HCT116 (cell line): Measurements from ENCODE around the gene ZNF133. TPM values are rescaled to one million over a fixed set of nuclear protein-coding genes. Genes with fewer than 3 reads are reported as not detected.

Experiments
- ATAC-seq: fragments of 200-7000 bp; cut with Tn5 transposase; 2 replicates; pipeline ENCODE4 v1.9.1; 2020; ENCODE audit warnings: mild to moderate bottlenecking, moderate library complexity
- BruUV-seq: library from RNA; stranded (reverse); fragments of 400-500 nt; replicated peaks from 2 replicates; lab custom pipeline; 2021; lab: Mats Ljungman, UMichigan
- CTCF ChIA-PET: fragments of 300-600 bp; sonication (Branson Sonifier 250); formaldehyde crosslinking; loops from one replicate; lab custom pipeline; 2021; ENCODE audit warnings: antibody characterized with exemption; lab: Charles Lee
- POLR2A ChIA-PET: fragments of 300-600, 350-600 bp; sonication (Branson Sonifier 250); formaldehyde crosslinking; loops from one replicate; lab custom pipeline; 2021; ENCODE audit warnings: antibody characterized with exemption; lab: Charles Lee
- RAD21 ChIA-PET, 2 experiments: fragments of 300-600 bp; sonication (Branson Sonifier 250); formaldehyde crosslinking; loops; one replicate each; lab custom pipeline; 2023; ENCODE audit warnings: low total read pairs in 2 of 2; ENCODE audit not compliant: uncharacterized antibody in 2 of 2, unreplicated experiment in 2 of 2, low non-redundant PET in 1 of 2; lab: Charles Lee
- DNase-seq: peaks from one replicate; pipeline ENCODE4 v3.0.0-alpha.2; 2010; ENCODE audit warnings: low read depth, low spot score
- H2AFZ ChIP-seq: fragments of 200-600 bp; shearing (Covaris generic), sonication (generic); 2 replicates; pipeline ENCODE4 v1.6.1; 2017; ENCODE audit warnings: low read depth, mixed run types, mixed read lengths, antibody characterized with exemption, low read length; ENCODE audit not compliant: poor library complexity, severe bottlenecking
- H3K27ac ChIP-seq: 2 replicates; pipeline ENCODE4 v1.5.1; 2012; ENCODE audit warnings: low read depth, low read length
- H3K27me3 ChIP-seq: fragments of 200-600 bp; sonication (generic); 2 replicates; pipeline ENCODE4 v1.6.1; 2016; ENCODE audit warnings: mixed run types, low read length, mixed read lengths; ENCODE audit not compliant: insufficient read depth
- H3K36me3 ChIP-seq, 2 experiments: fragments of 200-500 bp in 1 of 2; fragments of 200-600 bp in 1 of 2; sonication (Bioruptor generic) in 1 of 2; sonication (generic) in 1 of 2; 2 replicates each; pipeline versions ENCODE4 v1.5.1 to v1.6.1; 2014 to 2016; ENCODE audit warnings: low read length in 2 of 2, inconsistent platforms in 1 of 2, mixed read lengths in 1 of 2, mixed run types in 1 of 2; ENCODE audit not compliant: insufficient read depth in 2 of 2, control insufficient read depth in 1 of 2
- H3K4me1 ChIP-seq, 2 experiments: fragments of 200-600 bp in 1 of 2; sonication (generic) in 1 of 2; 2 replicates each; pipeline versions ENCODE4 v1.5.1 to v1.6.1; 2012 to 2017; ENCODE audit warnings: low read length in 2 of 2, inconsistent platforms in 1 of 2, mild to moderate bottlenecking in 1 of 2, mixed read lengths in 1 of 2, mixed run types in 1 of 2, moderate library complexity in 1 of 2; ENCODE audit not compliant: insufficient read depth in 2 of 2, control insufficient read depth in 1 of 2
- H3K4me2 ChIP-seq: fragments of 200-600 bp; sonication (generic); 2 replicates; pipeline ENCODE4 v1.6.1; 2017; ENCODE audit warnings: mixed run types, low read length, mixed read lengths
- H3K4me3 ChIP-seq, 2 experiments: fragments of 200-600 bp in 1 of 2; sonication (generic) in 1 of 2; replicated peaks in 1 of 2; 2 replicates each; pipeline ENCODE4 v1.5.1; 2011 to 2016; ENCODE audit warnings: low read length in 2 of 2, control low read depth in 1 of 2, low read depth in 1 of 2, mild to moderate bottlenecking in 1 of 2, mixed read lengths in 1 of 2, mixed run types in 1 of 2
- H3K79me2 ChIP-seq: fragments of 200-600 bp; sonication (generic); 2 replicates; pipeline ENCODE4 v1.6.1; 2017; ENCODE audit warnings: mild to moderate bottlenecking, mixed run types, low read length, moderate library complexity, mixed read lengths; ENCODE audit not compliant: insufficient read depth
- H3K9ac ChIP-seq: fragments of 200-600 bp; sonication (generic); 2 replicates; pipeline ENCODE4 v1.6.1; 2016; ENCODE audit warnings: low read length, mixed read lengths
- H3K9me2 ChIP-seq: fragments of 200-600 bp; sonication (generic), shearing (Covaris generic); 2 replicates; pipeline ENCODE4 v1.6.1; 2017; ENCODE audit warnings: mixed run types, mild to moderate bottlenecking, moderate library complexity; ENCODE audit not compliant: insufficient read depth
- H3K9me3 ChIP-seq, 2 experiments: fragments of 200-500 bp in 1 of 2; fragments of 200-600 bp in 1 of 2; sonication (Bioruptor generic) in 1 of 2; sonication (generic) in 1 of 2; 2 replicates each; pipeline ENCODE4 v1.6.1; 2014 to 2017; ENCODE audit warnings: low read length in 2 of 2, mixed read lengths in 2 of 2, inconsistent platforms in 1 of 2, low read depth in 1 of 2, mild to moderate bottlenecking in 1 of 2, mixed run types in 1 of 2, moderate library complexity in 1 of 2; ENCODE audit not compliant: control insufficient read depth in 1 of 2, insufficient read depth in 1 of 2
- H4K20me1 ChIP-seq: fragments of 200-600 bp; sonication (generic), shearing (Covaris generic); 2 replicates; pipeline ENCODE4 v1.6.1; 2017; ENCODE audit warnings: mixed run types, mild to moderate bottlenecking, moderate library complexity; ENCODE audit not compliant: insufficient read depth
- ATF3 ChIP-seq: IDR thresholded peaks from 2 replicates; pipeline ENCODE4 v1.6.1; 2012
- FOSL1 ChIP-seq: IDR thresholded peaks from 2 replicates; pipeline ENCODE4 v1.6.1; 2012; ENCODE audit warnings: low read depth
- JUND ChIP-seq: IDR thresholded peaks from 2 replicates; pipeline ENCODE4 v1.6.1; 2012
- MAX ChIP-seq: IDR thresholded peaks from 2 replicates; pipeline ENCODE4 v1.6.1; 2012
- POLR2AphosphoS5 ChIP-seq: IDR thresholded peaks from 2 replicates; pipeline ENCODE4 v1.6.1; 2011; ENCODE audit warnings: mild to moderate bottlenecking, low read depth, low read length, moderate library complexity
- REST ChIP-seq: IDR thresholded peaks from 2 replicates; pipeline ENCODE4 v1.6.1; 2012; ENCODE audit warnings: low read depth
- SIN3A ChIP-seq: IDR thresholded peaks from 2 replicates; pipeline ENCODE4 v1.6.1; 2012; ENCODE audit warnings: low read depth
- SP1 ChIP-seq: IDR thresholded peaks from 2 replicates; pipeline ENCODE4 v1.6.1; 2012; ENCODE audit warnings: low read depth
- SRF ChIP-seq: IDR thresholded peaks from 2 replicates; pipeline ENCODE4 v1.6.1; 2012; ENCODE audit warnings: low read depth
- YY1 ChIP-seq: IDR thresholded peaks from 2 replicates; pipeline ENCODE4 v1.6.1; 2011; ENCODE audit warnings: low read length, low read depth, moderate library complexity, mild to moderate bottlenecking; ENCODE audit not compliant: insufficient replicate concordance; ENCODE audit errors: extremely low read depth
- ZBTB33 ChIP-seq: IDR thresholded peaks from 2 replicates; pipeline ENCODE4 v1.6.1; 2011; ENCODE audit warnings: mild to moderate bottlenecking, low read length, moderate library complexity; ENCODE audit not compliant: insufficient replicate concordance; ENCODE audit errors: extremely low read depth
- ZNF274 ChIP-seq: fragments of 200-500 bp; sonication (Bioruptor generic); IDR thresholded peaks from 2 replicates; pipeline ENCODE4 v1.6.1; 2014; ENCODE audit warnings: mild to moderate bottlenecking, low read depth, low read length, inconsistent platforms
- intact Hi-C: fragments of 100-400 bp; cut with micrococcal nuclease; formaldehyde crosslinking; loops from 2 replicates; pipeline ENCODE4 v1.10.0; 2022
- total RNA-seq: library from RNA; stranded (reverse); gene quantifications from one replicate; pipeline ENCODE4 v1.2.1, GENCODE V29; 2021; ENCODE audit not compliant: unreplicated experiment

ZNF133 gene
- total RNA-seq, 1 experiment from 2014 or later, result 9.3 TPM

GRCh38 chr20:18284805-18285533 is 3.4 kb upstream of the ZNF133 start:
- DNase-seq (no peak), ATAC-seq (no peak)
- no peaks in the 10 kb centered on the region for H3K36me3 ChIP-seq
- TF ChIP-seq ZBTB33, result no peak
- no peak for TF ChIP-seq FOSL1
- TF ChIP-seq POLR2AphosphoS5, result no peak
- no peak for TF ChIP-seq SP1
- TF ChIP-seq JUND, result no peak
- TF ChIP-seq ATF3, result no peak
- no peak for TF ChIP-seq ZNF274
- TF ChIP-seq YY1, result no peak
- no peak for TF ChIP-seq REST
- no peak for TF ChIP-seq MAX
- no peak for TF ChIP-seq SRF
- no peak for TF ChIP-seq SIN3A
- no peak overlapping the region for H3K4me2 ChIP-seq
- H3K9me3 ChIP-seq, result peaks cover 6 to 8% of the 10 kb centered on the region in 2 experiments; a peak in 1 of 4 replicates
- H2AFZ ChIP-seq, result no peak overlapping the region
- H3K27me3 ChIP-seq, result no peaks in the 10 kb centered on the region
- H3K9me2 ChIP-seq, result no peaks in the 10 kb centered on the region; the same call in 1 of the 2 replicates
- intact Hi-C loops, result no loop called here
- BruUV-seq, result no TSS peak
- RAD21 ChIA-PET, result no interaction called here
- POLR2A ChIA-PET, result no interaction called here
- H3K79me2 ChIP-seq, result peaks cover 16% of the 10 kb centered on the region; the same call in 1 of the 2 replicates
- H3K9ac ChIP-seq, result no peak overlapping the region
- no peak overlapping the region for H3K27ac ChIP-seq
- no peaks in the 10 kb centered on the region for H4K20me1 ChIP-seq
- H3K4me3 ChIP-seq, result no peak overlapping the region
- CTCF ChIA-PET, result no interaction called here
- H3K4me1 ChIP-seq, result peaks cover 6 to 19% of the 10 kb centered on the region in 2 experiments; a peak in 3 of 4 replicates
